Astrocyte of the cerebellum (primary cell): Measurements from ENCODE around the gene CDK5.

Source experiments
- DNase-seq: peaks from one replicate; pipeline ENCODE4 v3.0.0-alpha.2; 2011; ENCODE audit warnings: low read depth
- H3K4me3 ChIP-seq: 2 replicates; pipeline ENCODE4 v1.5.1; 2011; ENCODE audit warnings: mild to moderate bottlenecking, low read depth, low read length, moderate library complexity
- CTCF ChIP-seq: IDR thresholded peaks from 2 replicates; pipeline ENCODE4 v1.5.1; 2012; ENCODE audit warnings: low read length, low read depth, moderate library complexity, mild to moderate bottlenecking; ENCODE audit errors: missing control alignments
- in situ Hi-C: cut with HindIII; loops from 2 replicates; pipeline ENCODE4 v1.10.0; 2017; ENCODE audit warnings: low sequenced_read_pairs

Gene CDK5

GRCh38 chr7:151011097-151011409, 46.6 kb downstream of the CDK5 start:
- no peak for DNase-seq
- no peak overlapping the region for H3K4me3 ChIP-seq
- in situ Hi-C loops: no loop called here

GRCh38 chr7:151010307-151011096, 47.2 kb downstream of the CDK5 start:
- in situ Hi-C loops: no loop called here
- no peak for TF ChIP-seq CTCF
- no peak overlapping the region for H3K4me3 ChIP-seq
- DNase-seq: no peak

More at GRCh38 chr7:151011097-151011409, 46.6 kb downstream of the CDK5 start:
- no peak for TF ChIP-seq CTCF

GRCh38 chr7:151010037-151010306, 47.7 kb downstream of the CDK5 start:
- H3K4me3 ChIP-seq: no peak overlapping the region
- no peak for DNase-seq
- no peak for TF ChIP-seq CTCF
- in situ Hi-C loops: no loop called here

GRCh38 chr7:151009327-151010036, 48.2 kb downstream of the CDK5 start:
- TF ChIP-seq CTCF: no peak
- DNase-seq: no peak
- in situ Hi-C loops: no loop called here
- no peak overlapping the region for H3K4me3 ChIP-seq

GRCh38 chr7:151008511-151009323, 49.0 kb downstream of the CDK5 start:
- no peak for DNase-seq
- peak; percentile 56 for TF ChIP-seq CTCF
- in situ Hi-C loops: no loop called here
- H3K4me3 ChIP-seq: no peak overlapping the region

GRCh38 chr7:151008143-151008510, 49.6 kb downstream of the CDK5 start:
- H3K4me3 ChIP-seq: no peak overlapping the region
- in situ Hi-C loops: no loop called here
- DNase-seq: no peak
- TF ChIP-seq CTCF: no peak
